SU-DHL-6 (cell line): ENCODE data around the gene MYOZ3.

Source experiments
- H2AFZ ChIP-seq: fragments of 200-600 bp; sonication (generic); 2 replicates; pipeline ENCODE4 v1.6.1; 2014; ENCODE audit warnings: low read depth, mild to moderate bottlenecking, moderate library complexity, mixed read lengths, antibody characterized with exemption, low read length; ENCODE audit not compliant: severe bottlenecking
- H3F3A ChIP-seq: fragments of 200-600 bp; shearing (Covaris generic); 2 replicates; pipeline ENCODE4 v1.6.0; 2016; ENCODE audit warnings: antibody characterized with exemption, mild to moderate bottlenecking; ENCODE audit not compliant: insufficient read depth
- H3K27ac ChIP-seq: fragments of 200-600 bp; sonication (generic); 2 replicates; pipeline ENCODE4 v1.5.1; 2016; ENCODE audit warnings: low read depth, mild to moderate bottlenecking, low read length, moderate library complexity, mixed read lengths
- H3K27me3 ChIP-seq: fragments of 200-600 bp; sonication (generic), shearing (Covaris generic); 2 replicates; pipeline ENCODE4 v1.6.0; 2014; ENCODE audit warnings: mild to moderate bottlenecking, low read length
- H3K36me3 ChIP-seq: fragments of 200-600 bp; sonication (generic); 2 replicates; pipeline ENCODE4 v1.6.1; 2014; ENCODE audit warnings: mild to moderate bottlenecking, low read length, mixed read lengths
- H3K4me2 ChIP-seq: fragments of 300-600, 200-600 bp; shearing (Covaris generic), sonication (generic); 2 replicates; pipeline ENCODE4 v1.6.0; 2014; ENCODE audit warnings: low read length, low read depth, mild to moderate bottlenecking; ENCODE audit not compliant: poor library complexity, severe bottlenecking
- H3K4me3 ChIP-seq: fragments of 200-600 bp; sonication (generic); 2 replicates; pipeline ENCODE4 v1.5.1; 2014; ENCODE audit warnings: antibody characterized with exemption, low read length, mild to moderate bottlenecking, mixed read lengths; ENCODE audit not compliant: insufficient read depth, poor library complexity, severe bottlenecking
- H3K79me2 ChIP-seq: fragments of 200-600 bp; sonication (generic); 2 replicates; pipeline ENCODE4 v1.6.1; 2014; ENCODE audit warnings: mild to moderate bottlenecking, low read length, moderate library complexity; ENCODE audit not compliant: insufficient read depth
- H3K9ac ChIP-seq: fragments of 200-600 bp; sonication (generic); 2 replicates; pipeline ENCODE4 v1.7.0; 2014; ENCODE audit warnings: mild to moderate bottlenecking, low read length
- H3K9me2 ChIP-seq: fragments of 200-600 bp; sonication (generic); replicated peaks from 2 replicates; pipeline ENCODE4 v1.6.1; 2014; ENCODE audit warnings: low read length; ENCODE audit not compliant: insufficient read depth
- H3K9me3 ChIP-seq: fragments of 200-600 bp; sonication (generic); 2 replicates; pipeline ENCODE4 v1.6.1; 2014; ENCODE audit warnings: low read length, mixed read lengths; ENCODE audit not compliant: insufficient read depth
- H4K20me1 ChIP-seq: fragments of 200-600 bp; sonication (generic); 2 replicates; pipeline ENCODE4 v1.6.1; 2014; ENCODE audit warnings: low read depth, mild to moderate bottlenecking, antibody characterized with exemption, low read length, moderate library complexity, mixed read lengths
- CTCF ChIP-seq: fragments of 200-600 bp; sonication (generic); IDR thresholded peaks from one replicate; pipeline ENCODE4 v1.5.1; 2017; ENCODE audit warnings: antibody characterized with exemption, mild to moderate bottlenecking, low read length, moderate library complexity; ENCODE audit not compliant: insufficient read depth, poor library complexity, severe bottlenecking
- EZH2phosphoT487 ChIP-seq: fragments of 200-600 bp; sonication (generic), shearing (Covaris generic); conservative IDR thresholded peaks from 2 replicates; pipeline ENCODE4 v1.6.1; 2018; ENCODE audit warnings: mild to moderate bottlenecking, antibody characterized with exemption, low read length, moderate library complexity, mixed read lengths

MYOZ3 gene

GRCh38 chr5:150653145-150653761 is 7.8 kb upstream of the MYOZ3 start:
- Histone ChIP-seq H3K4me3 (no peak overlapping the region), H3K9me2 (no peaks in the 10 kb centered on the region)

DNA sequence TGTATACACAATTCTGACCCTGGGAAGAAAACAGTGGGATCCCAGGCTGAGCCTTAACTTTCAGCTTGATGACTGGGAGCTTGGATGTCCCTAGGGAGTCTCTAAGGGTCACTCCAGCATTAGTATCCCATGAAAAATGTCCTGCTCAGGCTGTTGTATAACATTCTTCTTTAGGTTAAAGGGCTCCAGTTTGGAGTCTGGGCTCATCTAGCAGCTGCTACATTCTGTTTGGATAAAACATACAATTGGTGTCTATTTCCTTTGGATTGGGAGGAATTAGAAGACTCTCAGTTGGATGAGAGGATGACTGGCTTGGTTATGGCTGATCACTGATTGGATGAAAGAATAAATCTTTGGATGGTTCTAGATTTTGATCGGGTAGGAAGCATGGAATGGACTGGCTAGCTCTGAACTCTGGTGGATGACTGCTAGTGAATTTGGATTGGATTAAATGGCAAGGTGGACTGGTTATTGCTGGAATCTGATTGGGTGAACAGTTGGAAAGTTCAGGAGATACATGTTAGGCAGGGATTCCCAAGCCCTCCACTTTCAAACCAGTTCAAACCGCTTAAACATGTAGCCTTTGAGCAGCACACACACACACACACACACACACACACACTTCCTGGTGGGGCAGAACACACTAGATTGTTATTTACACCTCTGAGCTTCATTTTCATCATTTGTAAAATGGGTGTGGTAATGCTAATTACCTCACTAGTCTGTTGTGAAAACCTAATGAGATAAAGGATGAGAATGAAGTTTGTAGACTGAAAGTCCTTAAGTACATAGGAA is 7.1 kb upstream of the MYOZ3 start:
- H3K79me2 ChIP-seq: no peaks in the 10 kb centered on the region
- H3F3A ChIP-seq: no peaks in the 10 kb centered on the region
- no peak for TF ChIP-seq EZH2phosphoT487
- TF ChIP-seq CTCF: no peak

More at GRCh38 chr5:150653145-150653761, 7.8 kb upstream of the MYOZ3 start:
- Histone ChIP-seq H3K9ac (no peak overlapping the region), H3F3A (no peaks in the 10 kb centered on the region), H2AFZ (no peak overlapping the region), H4K20me1 (no peaks in the 10 kb centered on the region), H3K36me3 (no peaks in the 10 kb centered on the region), H3K27me3 (no peaks in the 10 kb centered on the region), H3K27ac (no peak overlapping the region), H3K79me2 (no peaks in the 10 kb centered on the region), H3K9me3 (no peaks in the 10 kb centered on the region), H3K4me2 (no peak overlapping the region)
- TF ChIP-seq CTCF (no peak), EZH2phosphoT487 (no peak)

GRCh38 chr5:150655221-150655620 is 5.8 kb upstream of the MYOZ3 start:
- no peak overlapping the region for H3K9ac ChIP-seq
- H3K9me2 ChIP-seq: no peaks in the 10 kb centered on the region
- H3K36me3 ChIP-seq: no peaks in the 10 kb centered on the region
- no peaks in the 10 kb centered on the region for H3K9me3 ChIP-seq
- H2AFZ ChIP-seq: no peak overlapping the region
- TF ChIP-seq EZH2phosphoT487 (no peak), CTCF (no peak)
- no peak overlapping the region for H3K4me2 ChIP-seq
- no peaks in the 10 kb centered on the region for H4K20me1 ChIP-seq
- no peak overlapping the region for H3K4me3 ChIP-seq
- H3F3A ChIP-seq: no peaks in the 10 kb centered on the region
- no peaks in the 10 kb centered on the region for H3K79me2 ChIP-seq
- H3K27ac ChIP-seq: no peak overlapping the region
- no peaks in the 10 kb centered on the region for H3K27me3 ChIP-seq

More for the DNA sequence above, 7.1 kb upstream of the MYOZ3 start:
- Histone ChIP-seq H3K27ac (no peak overlapping the region), H3K9me3 (no peaks in the 10 kb centered on the region), H3K27me3 (no peaks in the 10 kb centered on the region), H3K9ac (no peak overlapping the region), H4K20me1 (no peaks in the 10 kb centered on the region), H3K4me2 (no peak overlapping the region), H3K4me3 (no peak overlapping the region), H3K36me3 (no peaks in the 10 kb centered on the region), H3K9me2 (no peaks in the 10 kb centered on the region), H2AFZ (no peak overlapping the region)
